IPS-15b (cell line): Measurements from ENCODE around the gene CLASP1.

ENCODE experiments used
- H3K27me3 ChIP-seq: one replicate; pipeline ENCODE4 v1.6.1; 2013; ENCODE audit warnings: low read length; ENCODE audit not compliant: control insufficient read depth, insufficient read depth
- H3K36me3 ChIP-seq: one replicate; pipeline ENCODE4 v1.6.1; 2013; ENCODE audit warnings: low read length; ENCODE audit not compliant: control insufficient read depth, insufficient read depth
- H3K4me1 ChIP-seq: one replicate; pipeline ENCODE4 v1.6.1; 2013; ENCODE audit warnings: mild to moderate bottlenecking, low read length; ENCODE audit not compliant: control insufficient read depth, insufficient read depth
- H3K4me3 ChIP-seq: one replicate; pipeline ENCODE4 v1.5.1; 2013; ENCODE audit warnings: low read depth, low read length
- H3K9ac ChIP-seq: one replicate; pipeline ENCODE4 v1.6.1; 2013; ENCODE audit warnings: low read depth, mild to moderate bottlenecking, low read length
- H3K9me3 ChIP-seq: one replicate; pipeline ENCODE4 v1.6.1; 2013; ENCODE audit warnings: mild to moderate bottlenecking, low read length; ENCODE audit not compliant: control insufficient read depth, insufficient read depth

CLASP1 gene

GRCh38 chr2:121288454-121289231 lies 360.6 kb downstream of the CLASP1 start:
- peaks cover 3% of the 10 kb centered on the region for H3K4me1 ChIP-seq
- no peaks in the 10 kb centered on the region for H3K36me3 ChIP-seq
- H3K27me3 ChIP-seq: peaks cover 17% of the 10 kb centered on the region
- no peak overlapping the region for H3K4me3 ChIP-seq
- no peak overlapping the region for H3K9ac ChIP-seq
- no peaks in the 10 kb centered on the region for H3K9me3 ChIP-seq

- Histone ChIP-seq H3K9me3 (no peaks in the 10 kb centered on the region), H3K36me3 (no peaks in the 10 kb centered on the region), H3K27me3 (peaks cover 24% of the 10 kb centered on the region), H3K9ac (no peak overlapping the region), H3K4me1 (peaks cover 5% of the 10 kb centered on the region), H3K4me3 (no peak overlapping the region)
Observed at GRCh38 chr2:121287956-121288355, 361.3 kb downstream of the CLASP1 start.
